IMR-90 (cell line): ENCODE data around the gene KCNG3. TPM values are rescaled to one million over a fixed set of nuclear protein-coding genes. Genes with fewer than 3 reads are reported as not detected.

Experiments used
- ATAC-seq: fragments of 200-7000 bp; cut with Tn5 transposase; 2 replicates; pipeline ENCODE4 v1.9.1; 2020; ENCODE audit warnings: low read depth, mild to moderate bottlenecking, moderate library complexity
- BruUV-seq: library from RNA; stranded (reverse); fragments of 400-500 nt; replicated peaks from 2 replicates; lab custom pipeline; 2021; lab: Mats Ljungman, UMichigan
- CTCF ChIA-PET: fragments of 300-600 bp; formaldehyde crosslinking; extraction: SDS; loops from one replicate; lab custom pipeline; 2021; ENCODE audit warnings: antibody characterized with exemption; lab: Yijun Ruan, JAX
- POLR2A ChIA-PET: fragments of 300-600 bp; sonication (Branson Sonifier 250); formaldehyde crosslinking; loops from one replicate; lab custom pipeline; 2022; ENCODE audit warnings: antibody characterized with exemption; ENCODE audit not compliant: unreplicated experiment; lab: Charles Lee
- DNase-seq: peaks from one replicate; pipeline ENCODE4 v3.0.0; 2013
- H2AFZ ChIP-seq: replicated peaks from 2 replicates; pipeline ENCODE3; 2013; ENCODE audit warnings: low read length, mild to moderate bottlenecking; ENCODE audit not compliant: poor library complexity
- H2AK5ac ChIP-seq: 2 replicates; pipeline ENCODE4 v1.6.1; 2013; ENCODE audit warnings: low read depth, low read length, inconsistent platforms
- H2AK9ac ChIP-seq: replicated peaks from 2 replicates; pipeline ENCODE3; 2013; ENCODE audit warnings: mild to moderate bottlenecking, low read depth, low read length, moderate library complexity; ENCODE audit not compliant: poor library complexity
- H2BK120ac ChIP-seq: 2 replicates; pipeline ENCODE4 v1.6.1; 2013; ENCODE audit warnings: low read depth, low read length, inconsistent platforms
- H2BK15ac ChIP-seq: 3 replicates; pipeline ENCODE4 v1.6.1; 2013; ENCODE audit warnings: low read depth, low read length, inconsistent platforms
- H2BK20ac ChIP-seq: 2 replicates; pipeline ENCODE4 v1.6.1; 2013; ENCODE audit warnings: low read depth, mild to moderate bottlenecking, inconsistent platforms, low read length, moderate library complexity
- H2BK5ac ChIP-seq: 2 replicates; pipeline ENCODE4 v1.6.1; 2013; ENCODE audit warnings: mild to moderate bottlenecking, low read depth, low read length, inconsistent platforms; ENCODE audit not compliant: poor library complexity, severe bottlenecking
- H3K14ac ChIP-seq: replicated peaks from 2 replicates; pipeline ENCODE4 v1.6.1; 2013; ENCODE audit warnings: low read depth, low read length, inconsistent platforms
- H3K18ac ChIP-seq: 2 replicates; pipeline ENCODE4 v1.6.1; 2013; ENCODE audit warnings: low read depth, low read length, control low read depth
- H3K23ac ChIP-seq: 2 replicates; pipeline ENCODE4 v1.6.1; 2013; ENCODE audit warnings: low read depth, low read length, inconsistent platforms
- H3K27ac ChIP-seq: 2 replicates; pipeline ENCODE4 v1.5.1; 2013; ENCODE audit warnings: mild to moderate bottlenecking, control low read depth, low read length; ENCODE audit not compliant: insufficient read depth
- H3K27me3 ChIP-seq: 2 replicates; pipeline ENCODE4 v1.6.1; 2013; ENCODE audit warnings: low read length; ENCODE audit not compliant: control insufficient read depth, insufficient read depth
- H3K36me3 ChIP-seq: 2 replicates; pipeline ENCODE4 v1.6.1; 2013; ENCODE audit warnings: low read length, mixed read lengths; ENCODE audit not compliant: control insufficient read depth, insufficient read depth
- H3K4ac ChIP-seq: 2 replicates; pipeline ENCODE4 v1.6.1; 2013; ENCODE audit warnings: low read depth, low read length, inconsistent platforms
- H3K4me1 ChIP-seq: 2 replicates; pipeline ENCODE4 v1.6.1; 2013; ENCODE audit warnings: low read length, mixed read lengths; ENCODE audit not compliant: control insufficient read depth, insufficient read depth
- H3K4me2 ChIP-seq: 2 replicates; pipeline ENCODE4 v1.6.1; 2013; ENCODE audit warnings: low read depth, mild to moderate bottlenecking, control low read depth, low read length, moderate library complexity
- H3K4me3 ChIP-seq: 2 replicates; pipeline ENCODE4 v1.5.1; 2013; ENCODE audit warnings: low read depth, mild to moderate bottlenecking, control low read depth, low read length, moderate library complexity; ENCODE audit not compliant: insufficient read depth
- H3K56ac ChIP-seq: 2 replicates; pipeline ENCODE4 v1.6.1; 2013; ENCODE audit warnings: low read length, inconsistent platforms; ENCODE audit not compliant: insufficient read depth; ENCODE audit errors: extremely low read depth
- H3K79me1 ChIP-seq, 2 experiments: 2 replicates each; pipeline ENCODE4 v1.6.1; 2013; ENCODE audit warnings: low read length in 2 of 2, inconsistent platforms in 1 of 2, low read depth in 1 of 2
- H3K9ac ChIP-seq: 2 replicates; pipeline ENCODE4 v1.6.1; 2013; ENCODE audit warnings: low read depth, low read length, control low read depth
- H3K9me1 ChIP-seq: 2 replicates; pipeline ENCODE4 v1.6.1; 2013; ENCODE audit warnings: low read length, inconsistent platforms; ENCODE audit not compliant: insufficient read depth
- H3K9me3 ChIP-seq: 2 replicates; pipeline ENCODE4 v1.6.1; 2013; ENCODE audit warnings: low read length; ENCODE audit not compliant: control insufficient read depth, insufficient read depth
- H4K20me1 ChIP-seq: 2 replicates; pipeline ENCODE4 v1.6.1; 2013; ENCODE audit warnings: low read length, inconsistent platforms; ENCODE audit not compliant: insufficient read depth
- H4K5ac ChIP-seq: 2 replicates; pipeline ENCODE4 v1.6.1; 2013; ENCODE audit warnings: mild to moderate bottlenecking, low read depth, low read length, control low read depth
- H4K8ac ChIP-seq, 2 experiments: 2 replicates each; pipeline ENCODE4 v1.6.1; 2013; ENCODE audit warnings: low read depth in 2 of 2, low read length in 2 of 2, control low read depth in 1 of 2, inconsistent platforms in 1 of 2
- H4K91ac ChIP-seq: 2 replicates; pipeline ENCODE4 v1.6.1; 2013; ENCODE audit warnings: low read depth, low read length, inconsistent platforms; ENCODE audit not compliant: insufficient read depth
- MAFK ChIP-seq: IDR thresholded peaks from 2 replicates; pipeline ENCODE4 v1.6.1; 2012; ENCODE audit warnings: low read depth, low read length, improper control_type of control experiment
- WGBS, 2 experiments: methylation state at CpG; one replicate each; pipeline versions ENCODE4 v1.1.5 to v1.1.7; 2013; ENCODE audit warnings: missing lambda C conversion rate in 2 of 2; ENCODE audit not compliant: insufficient read length in 1 of 2; ENCODE audit errors: extremely low coverage in 2 of 2; 5-methylcytosine and 5-hydroxymethylcytosine counted together
- dilution Hi-C: fragments of 300-500 bp; cut with HindIII; formaldehyde crosslinking; loops from one replicate; pipeline ENCODE4 v1.14.3; 2018; ENCODE audit warnings: low sequenced_read_pairs; ENCODE audit not compliant: unreplicated experiment
- in situ Hi-C: fragments of 300-500 bp; cut with MboI; formaldehyde crosslinking; loops from 3 replicates; pipeline ENCODE4 v1.14.3; 2019; ENCODE audit warnings: low sequenced_read_pairs, inconsistent platforms, mixed read lengths
- intact Hi-C: fragments of 100-400 bp; cut with micrococcal nuclease; formaldehyde crosslinking; loops from 2 replicates; pipeline ENCODE4 v1.10.0; 2022
- polyA plus RNA-seq, 3 experiments: library from polyadenylated mRNA; depleted of rRNA; stranded (reverse); fragments of >200 nt; gene quantifications; 2 replicates each; pipeline ENCODE4 v1.2.3, GENCODE V29; 2012; ENCODE audit warnings: low replicate concordance in 1 of 3
- total RNA-seq: library from RNA; depleted of rRNA; stranded (reverse); fragments of >200 nt; gene quantifications from 2 replicates; pipeline ENCODE4 v1.2.3, GENCODE V29; 2012

The KCNG3 gene
- total and polyA plus RNA-seq, 2 of the 4 experiments (the other 2 are of a cell fraction), result under 0.01 TPM; not detected in 1

DNA sequence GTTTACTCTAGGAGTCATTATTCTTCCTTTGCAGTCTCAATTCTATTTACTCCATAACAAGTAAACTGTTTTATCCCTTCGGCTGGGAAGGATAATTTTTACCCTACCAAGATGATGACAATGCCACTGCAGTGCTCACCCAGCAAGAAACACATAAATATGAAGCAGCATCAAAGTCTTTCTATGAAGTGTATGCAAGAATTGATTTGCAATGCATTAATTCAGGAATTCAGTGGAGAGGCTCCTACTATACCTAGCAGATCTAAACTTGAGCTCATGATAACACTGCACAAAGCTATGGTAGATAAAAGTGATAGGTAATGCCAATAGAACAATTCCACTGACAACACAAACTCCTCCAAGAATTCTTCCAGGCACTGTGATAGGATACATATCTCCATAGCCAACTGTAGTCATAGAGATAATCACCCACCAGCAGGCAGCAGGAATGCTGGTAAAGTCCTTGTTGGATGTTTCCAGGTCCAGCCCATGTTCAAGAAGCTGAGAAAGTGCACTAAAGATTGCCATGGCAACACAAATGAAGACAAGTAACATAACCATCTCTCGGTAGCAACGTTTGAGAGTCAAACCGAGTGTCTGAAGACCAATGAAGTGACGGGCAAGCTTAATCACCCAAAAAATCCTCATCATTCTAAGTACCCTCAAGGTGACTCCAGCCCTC lies 49.9 kb downstream of the KCNG3 start:
- CTCF ChIA-PET, result interaction anchor here (0.6 kb wide), 1 partner anchor 13 kb away, joined by 6 read pairs; no protein-coding TSS in a partner anchor
- ATAC-seq, result no peak

More for the DNA sequence above, 49.9 kb downstream of the KCNG3 start:
- no peak overlapping the region for H2AFZ ChIP-seq
- no peak overlapping the region for H2BK20ac ChIP-seq
- no peak overlapping the region for H3K56ac ChIP-seq
- H3K27me3 ChIP-seq, result peaks cover 13% of the 10 kb centered on the region
- H3K27ac ChIP-seq, result no peak overlapping the region
- no peak for DNase-seq
- in situ Hi-C loops (no loop called here), dilution Hi-C loops (no loop called here), intact Hi-C loops (no loop called here)
- no peak overlapping the region for H3K9ac ChIP-seq
- no peak overlapping the region for H3K14ac ChIP-seq
- no peaks in the 10 kb centered on the region for H3K36me3 ChIP-seq
- no peak overlapping the region for H2BK120ac ChIP-seq
- no peaks in the 10 kb centered on the region for H3K9me3 ChIP-seq
- H3K4me3 ChIP-seq, result no peak overlapping the region
- no peaks in the 10 kb centered on the region for H3K9me1 ChIP-seq
- H4K91ac ChIP-seq, result no peak overlapping the region
- no peak overlapping the region for H2BK5ac ChIP-seq
- no peak overlapping the region for H4K5ac ChIP-seq
- H2AK5ac ChIP-seq, result no peak overlapping the region
- no peak overlapping the region for H3K23ac ChIP-seq
- WGBS, 2 experiments, result no CpG with 5 or more reads among the region's 5 CpGs
- H2BK15ac ChIP-seq, result no peak overlapping the region
- H3K18ac ChIP-seq, result no peak overlapping the region
- H3K4me1 ChIP-seq, result no peaks in the 10 kb centered on the region
- H4K8ac ChIP-seq, result no peak overlapping the region
- TF ChIP-seq MAFK, result no peak
- BruUV-seq, result no TSS peak
- H3K4me2 ChIP-seq, result no peak overlapping the region
- no peaks in the 10 kb centered on the region for H4K20me1 ChIP-seq
- H3K4ac ChIP-seq, result no peak overlapping the region
- no peaks in the 10 kb centered on the region for H3K79me1 ChIP-seq
- H2AK9ac ChIP-seq, result no peak overlapping the region
- POLR2A ChIA-PET, result no interaction called here
